Skin epidermis (tissue), 12 donors: ENCODE results near the gene EFNA2.
"Not testable (repeated sequence)": the region's sequence is repeated elsewhere in the genome, so short reads cannot be mapped to it uniquely, and the experiment has no call there.

Experiments used
- H3K27ac ChIP-seq, 21 experiments: fragments of 200-600 bp; sonication (generic) in 11 of 21; one replicate each; pipeline ENCODE4 v1.5.0; 2020; ENCODE audit warnings: mild to moderate bottlenecking in 3 of 21, inconsistent platforms in 2 of 21, moderate library complexity in 2 of 21
- H3K4me3 ChIP-seq, 7 experiments: fragments of 200-600 bp; sonication (generic) in 2 of 7; one replicate each; pipeline ENCODE4 v1.5.0; 2020; ENCODE audit warnings: inconsistent platforms in 2 of 7, mild to moderate bottlenecking in 2 of 7, moderate library complexity in 1 of 7

EFNA2 gene

DNA sequence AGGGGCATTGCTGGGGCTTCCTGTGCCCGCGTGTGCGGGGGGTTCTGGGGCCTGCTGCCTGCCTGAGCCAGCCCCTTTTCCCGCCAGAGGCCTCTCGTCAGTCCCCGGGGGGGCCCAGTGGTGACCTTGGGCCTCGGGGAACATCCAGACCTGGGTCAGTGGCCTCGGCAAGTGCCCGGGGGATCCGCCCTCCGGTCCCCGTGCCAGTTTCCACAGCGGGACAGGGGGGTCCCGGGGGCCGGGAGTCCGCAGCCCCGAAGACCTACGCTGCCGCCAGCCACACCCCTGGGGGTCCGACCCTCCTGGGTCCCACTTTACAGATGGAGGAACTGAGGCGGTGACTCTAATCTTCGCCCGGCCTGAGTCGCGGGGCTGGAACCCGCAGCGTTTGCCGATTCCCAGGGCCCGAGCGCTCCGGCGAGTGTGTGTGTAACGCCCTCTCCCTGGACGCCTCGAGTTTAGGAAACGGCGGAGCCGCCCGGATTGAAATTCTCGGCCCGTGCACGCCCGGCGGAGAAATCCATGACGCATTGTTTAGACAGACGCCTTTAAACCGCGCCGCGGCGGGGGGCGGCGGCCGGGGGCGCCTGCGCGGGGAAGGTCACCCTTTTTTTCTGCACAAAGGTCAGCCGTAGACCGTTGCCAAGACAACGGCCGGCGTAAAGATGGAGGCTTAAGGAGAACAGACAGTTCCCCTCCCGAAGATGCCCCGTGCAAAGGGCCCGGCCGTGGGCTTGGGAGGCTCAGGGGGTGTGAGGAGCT, 39.3 kb downstream of the EFNA2 start:
- Histone ChIP-seq H3K4me3 (peak overlapping the region in 6 of 7 experiments; percentile 4 to 31 (median 18)), H3K27ac (peak overlapping the region in 5 of 21 experiments; percentile 8 to 57 (median 44))

DNA sequence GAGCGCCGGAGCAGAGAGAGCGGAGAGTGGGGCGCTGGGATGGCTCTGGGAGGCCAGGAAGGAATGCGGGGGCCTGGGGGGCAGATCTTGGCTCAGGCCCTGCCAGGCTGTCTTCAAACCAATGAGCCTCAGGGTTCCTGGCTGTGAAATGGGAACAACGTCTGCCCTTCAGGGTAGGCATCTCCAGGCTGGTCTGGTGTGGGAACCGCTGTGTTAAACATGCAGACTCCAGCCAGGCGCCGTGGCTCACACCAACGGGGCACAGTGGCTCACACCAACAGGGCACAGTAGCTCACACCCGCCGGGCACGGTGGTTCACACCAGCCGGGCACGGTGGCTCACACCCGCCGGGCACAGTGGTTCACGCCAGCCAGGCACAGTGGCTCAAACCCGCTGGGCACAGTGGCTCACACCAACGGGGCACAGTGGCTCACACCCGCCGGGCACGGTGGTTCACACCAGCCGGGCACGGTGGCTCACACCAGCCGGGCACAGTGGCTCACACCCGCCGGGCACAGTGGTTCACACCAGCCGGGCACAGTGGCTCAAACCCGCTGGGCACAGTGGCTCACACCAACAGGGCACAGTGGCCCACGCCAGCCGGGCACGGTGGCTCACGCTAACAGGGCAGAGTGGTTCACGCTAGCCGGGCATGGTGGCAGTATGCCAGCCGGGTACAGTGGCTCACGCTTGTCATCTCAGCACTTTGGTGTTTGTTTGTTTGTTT, 40.1 kb downstream of the EFNA2 start:
- Histone ChIP-seq H3K27ac (no peak overlapping the region), H3K4me3 (peak overlapping the region in 4 of 7 experiments; percentile 17 to 31 (median 24))

DNA sequence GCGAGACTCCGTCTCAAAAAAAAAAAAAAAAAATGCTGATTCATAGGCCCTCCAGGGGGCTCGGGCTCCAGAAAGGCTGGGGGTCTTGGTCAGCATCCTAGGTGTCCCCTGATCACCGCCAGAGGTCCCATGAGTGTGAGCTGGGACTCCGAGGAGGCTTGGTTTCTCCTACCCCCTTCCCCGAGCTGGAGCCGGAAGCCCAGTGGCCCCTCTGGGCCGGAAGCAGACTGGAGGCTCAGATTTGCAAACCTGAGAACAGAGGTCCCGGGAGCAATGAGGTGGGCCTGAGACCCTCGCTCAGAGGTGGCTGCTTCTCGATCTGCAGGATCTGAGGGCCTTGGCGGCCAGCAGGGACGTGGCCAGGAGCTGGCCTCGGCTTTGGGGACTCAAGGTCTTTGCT, 41.5 kb downstream of the EFNA2 start:
- no peak overlapping the region for H3K27ac ChIP-seq
- H3K4me3 ChIP-seq, result no peak overlapping the region

DNA sequence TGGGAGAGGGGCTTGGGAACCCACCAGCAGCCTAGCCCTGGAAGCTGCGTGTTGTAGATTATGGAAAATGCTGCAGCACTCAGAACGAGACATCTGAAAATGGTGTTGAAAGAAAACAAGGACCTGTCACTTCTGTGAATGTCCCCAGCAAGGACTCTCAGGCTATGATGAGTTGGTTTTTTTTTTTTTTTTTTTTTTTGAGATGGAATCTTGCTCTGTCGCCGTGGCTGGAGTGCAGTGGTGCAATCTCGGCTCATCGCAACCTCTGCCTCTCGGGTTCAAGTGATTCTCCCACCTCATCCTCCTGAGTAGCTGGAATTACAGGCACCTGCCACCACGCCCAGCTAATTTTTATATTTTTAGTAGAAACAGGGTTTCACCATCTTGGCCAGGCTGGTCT, 46.5 kb downstream of the EFNA2 start:
- H3K4me3 ChIP-seq, H3K27ac ChIP-seq: not testable (repeated sequence)

DNA sequence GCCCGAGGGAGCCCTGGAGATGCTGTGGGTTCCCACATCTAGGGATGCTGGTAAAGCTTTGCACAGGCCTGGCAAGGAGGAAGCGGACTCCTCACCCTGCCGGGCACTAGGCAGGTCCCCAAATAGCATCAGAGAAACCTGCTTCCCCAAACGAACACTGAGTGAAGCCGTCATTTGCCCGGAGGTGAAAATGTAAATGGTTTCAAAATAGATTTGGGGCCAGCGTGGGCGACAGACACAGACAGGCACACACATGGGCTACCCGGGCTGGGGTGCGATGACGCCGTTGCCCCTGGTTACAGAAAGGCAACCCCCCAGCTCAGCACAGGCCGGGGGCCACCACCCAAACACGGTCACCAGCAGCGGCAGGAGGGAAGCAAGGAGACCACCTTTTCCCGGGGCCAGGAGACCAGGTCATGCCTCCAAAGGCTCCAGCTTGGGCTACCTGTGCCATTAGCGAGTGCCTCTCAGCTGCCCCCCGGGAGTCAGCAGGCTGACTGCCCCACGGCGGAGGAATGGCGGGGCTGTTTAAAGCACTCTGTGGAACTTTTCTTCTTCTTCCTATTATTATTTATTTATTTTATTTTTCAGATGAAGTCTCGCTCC, 50.5 kb downstream of the EFNA2 start:
- H3K4me3 ChIP-seq, result no peak overlapping the region
- no peak overlapping the region for H3K27ac ChIP-seq

DNA sequence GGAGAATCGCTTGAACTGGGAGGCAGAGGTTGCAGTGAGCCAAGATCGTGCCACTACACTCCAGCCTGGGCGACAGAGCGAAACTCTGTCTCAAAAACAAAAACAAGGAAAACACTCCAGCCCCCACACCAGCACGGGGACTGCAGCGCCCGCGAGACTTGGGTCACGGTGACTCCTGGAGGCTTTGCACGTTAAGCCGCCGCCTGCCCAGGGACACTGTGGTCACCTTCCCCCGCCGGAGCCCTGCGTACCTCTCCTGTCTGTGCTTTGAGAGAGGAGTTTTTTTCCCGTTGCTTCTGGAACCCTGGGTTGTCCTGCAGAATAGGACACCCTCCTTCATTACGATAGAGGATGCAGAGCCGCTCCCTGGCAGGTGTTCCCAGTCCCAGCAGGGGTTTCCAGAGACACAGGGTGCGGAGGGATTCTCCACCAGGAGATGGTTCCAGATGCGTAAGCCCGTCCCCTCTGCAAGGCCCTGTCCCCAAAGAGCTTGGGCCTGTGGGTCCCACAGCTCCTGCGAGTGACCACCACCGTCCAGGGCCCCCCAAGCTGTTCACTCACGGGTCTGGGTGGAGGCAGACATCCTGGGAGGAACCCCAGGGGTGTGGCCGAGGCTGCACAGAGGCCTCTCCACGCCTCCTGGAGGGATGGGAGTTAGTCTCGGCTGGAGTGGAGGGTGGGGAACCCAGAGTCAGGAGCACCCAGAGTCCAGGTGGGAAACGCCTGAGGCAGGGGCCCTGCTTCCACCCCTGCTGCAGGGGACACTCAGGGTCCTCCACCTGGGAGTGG, 55.2 kb downstream of the EFNA2 start:
- Histone ChIP-seq H3K4me3 (no peak overlapping the region), H3K27ac (no peak overlapping the region)

DNA sequence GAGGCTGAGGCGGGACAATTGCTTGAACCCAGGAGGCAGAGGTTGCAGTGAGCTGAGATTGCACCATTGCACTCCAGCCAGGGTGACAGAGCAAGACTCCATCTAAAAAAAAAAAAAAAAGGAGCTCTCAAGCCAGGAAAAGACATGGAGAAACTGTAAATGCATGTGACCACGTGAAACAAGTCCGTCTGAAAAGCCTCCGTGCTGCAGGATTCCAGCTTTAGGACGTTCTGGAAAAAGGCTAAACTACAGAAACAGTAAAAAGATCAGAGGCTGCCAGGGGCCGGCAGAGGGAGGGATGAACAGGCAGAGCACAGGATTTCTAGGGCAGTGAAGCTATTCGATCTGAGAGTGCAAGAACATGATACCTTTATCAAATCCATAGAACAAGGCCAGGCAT, 57.4 kb downstream of the EFNA2 start:
- no peak overlapping the region for H3K4me3 ChIP-seq
- no peak overlapping the region for H3K27ac ChIP-seq

DNA sequence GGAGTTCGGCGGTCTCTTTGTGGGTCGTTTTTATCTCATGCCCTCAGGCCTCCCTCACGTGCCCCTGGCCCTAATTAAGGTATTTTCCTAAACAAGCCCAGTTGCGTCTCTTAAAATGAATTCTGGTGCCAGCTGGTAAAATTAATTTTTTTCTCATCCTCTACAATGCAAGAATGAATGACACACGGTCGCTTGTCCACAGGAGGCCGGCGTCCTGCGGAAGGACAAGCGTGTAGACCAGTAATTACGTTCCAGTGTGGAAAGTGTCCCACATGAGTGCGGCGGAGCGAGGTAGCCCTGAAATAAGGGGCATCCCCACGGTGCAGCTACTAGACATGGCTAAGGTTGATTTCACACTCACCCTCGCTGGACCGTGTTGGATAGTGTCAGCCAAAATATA, 63.5 kb downstream of the EFNA2 start:
- no peak overlapping the region for H3K27ac ChIP-seq
- no peak overlapping the region for H3K4me3 ChIP-seq

DNA sequence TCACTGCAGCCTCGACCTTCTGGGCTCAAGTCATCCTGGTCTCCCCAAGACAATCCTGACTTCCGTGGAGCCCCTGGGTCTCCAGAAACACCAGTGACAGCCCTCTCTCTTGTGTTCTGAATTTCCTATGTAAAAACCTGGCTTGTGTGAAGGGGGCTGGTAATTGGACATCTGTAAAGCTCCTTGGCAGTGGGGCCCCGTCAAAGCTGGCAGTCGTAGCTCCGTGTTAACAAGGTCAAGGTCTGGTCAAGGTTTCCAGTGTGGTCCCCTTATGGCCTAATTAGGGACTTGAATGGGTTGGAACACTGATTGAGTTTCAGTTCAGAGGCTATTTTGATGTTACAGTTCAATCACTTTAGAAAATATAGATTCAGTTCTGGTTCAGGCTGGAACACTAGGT, 65.2 kb downstream of the EFNA2 start:
- H3K4me3 ChIP-seq, result no peak overlapping the region
- no peak overlapping the region for H3K27ac ChIP-seq
